Body of pancreas (tissue), 4 donors: ENCODE measurements around the gene SF3B3. TPM values are rescaled to one million over a fixed set of nuclear protein-coding genes. Genes with fewer than 3 reads are reported as not detected.
A peak's percentile ranks its signal among the peaks of the same experiment; 100 is the strongest.

Source experiments
- ATAC-seq: fragments of 150-250 bp; one replicate; pipeline ENCODE4 v1.9.1; 2016
- DNase-seq, 4 donors: peaks; one replicate each; pipeline ENCODE4 v3.0.0-alpha.2; 2019
- H3K27ac ChIP-seq, 4 donors: fragments of 200-600 bp; sonication (generic); 1 replicate in 3 of 4; 2 replicates in 1 of 4; pipeline versions ENCODE4 v1.5.1 to v1.6.1; 2016 to 2019; ENCODE audit warnings: mild to moderate bottlenecking in 1 of 4, mixed read lengths in 1 of 4, moderate library complexity in 1 of 4
- H3K27me3 ChIP-seq, 2 donors: fragments of 200-600 bp; sonication (generic); one replicate each; pipeline ENCODE4 v1.6.0; 2016; ENCODE audit warnings: mild to moderate bottlenecking in 1 of 2
- H3K36me3 ChIP-seq, 2 donors: fragments of 200-600 bp; sonication (generic); replicated peaks in 1 of 2; 2 replicates each; pipeline ENCODE4 v1.5.1; 2016; ENCODE audit warnings: low read depth in 2 of 2; ENCODE audit not compliant: insufficient read depth in 1 of 2
- H3K4me1 ChIP-seq: fragments of 200-600 bp; sonication (generic); one replicate; pipeline ENCODE4 v1.6.0; 2016
- H3K4me3 ChIP-seq, 2 donors: fragments of 200-600 bp; sonication (generic); 1 replicate in 1 of 2; 2 replicates in 1 of 2; pipeline ENCODE4 v1.5.1; 2016 to 2019
- H3K9me3 ChIP-seq, 3 donors: fragments of 200-600 bp; sonication (generic); 1 replicate in 2 of 3; 2 replicates in 1 of 3; pipeline ENCODE4 v1.5.1; 2016
- POLR2A ChIP-seq, 3 donors: fragments of 450-650 bp; IDR thresholded peaks; one replicate each; pipeline ENCODE4 v1.6.1; 2016; ENCODE audit warnings: antibody characterized with exemption in 3 of 3, mild to moderate bottlenecking in 2 of 3
- WGBS, 2 donors: methylation state at CpG; one replicate each; pipeline ENCODE4 v1.1.5; 2017; 5-methylcytosine and 5-hydroxymethylcytosine counted together
- intact Hi-C: fragments of 100-400 bp; cut with DNase I; formaldehyde crosslinking; loops from one replicate; pipeline ENCODE4 v1.15.1; 2023
- total RNA-seq, 2 donors: library from RNA; depleted of rRNA; stranded (reverse); fragments of >200 nt; gene quantifications; one replicate each; pipeline ENCODE4 v1.1.0, GENCODE V29; 2016
- TF ChIP-seq, protein P1 (sequence below), 7 experiments: fragments of 450-650 bp in 4 of 7; fragments of 200-600 bp in 3 of 7; sonication (generic) in 3 of 7; IDR thresholded peaks; one replicate each; pipeline ENCODE4 v1.5.1; 2016 to 2019; ENCODE audit warnings: antibody characterized with exemption in 7 of 7

Gene SF3B3
- total RNA-seq, 2 donors from 2014 or later = 47.5 to 53.4 TPM

DNA sequence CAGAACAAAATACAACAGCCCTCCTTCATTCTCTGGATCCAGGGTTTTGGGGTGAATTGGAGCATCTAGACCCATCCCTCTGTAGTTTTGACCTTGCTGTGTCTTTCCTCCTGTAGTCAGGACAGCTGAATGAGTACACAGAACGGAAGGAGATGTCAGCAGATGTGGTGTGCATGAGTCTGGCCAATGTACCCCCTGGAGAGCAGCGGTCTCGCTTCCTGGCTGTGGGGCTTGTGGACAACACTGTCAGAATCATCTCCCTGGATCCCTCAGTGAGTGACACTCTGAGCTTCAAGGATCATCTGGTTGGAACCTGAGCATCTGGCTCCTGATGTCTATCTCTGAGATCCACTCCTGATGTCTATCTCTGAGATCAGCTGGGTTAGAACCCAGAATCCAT lies 32.4 kb downstream of the SF3B3 start:
- Histone ChIP-seq H3K27ac (no peak overlapping the region), H3K36me3 (peaks cover 8 to 63% of the 10 kb centered on the region in 2 donors), H3K9me3 (no peaks in the 10 kb centered on the region), H3K4me3 (no peak overlapping the region), H3K4me1 (no peaks in the 10 kb centered on the region), H3K27me3 (no peaks in the 10 kb centered on the region)
- DNase-seq (no peak), ATAC-seq (no peak)
- TF ChIP-seq, protein P1, sequence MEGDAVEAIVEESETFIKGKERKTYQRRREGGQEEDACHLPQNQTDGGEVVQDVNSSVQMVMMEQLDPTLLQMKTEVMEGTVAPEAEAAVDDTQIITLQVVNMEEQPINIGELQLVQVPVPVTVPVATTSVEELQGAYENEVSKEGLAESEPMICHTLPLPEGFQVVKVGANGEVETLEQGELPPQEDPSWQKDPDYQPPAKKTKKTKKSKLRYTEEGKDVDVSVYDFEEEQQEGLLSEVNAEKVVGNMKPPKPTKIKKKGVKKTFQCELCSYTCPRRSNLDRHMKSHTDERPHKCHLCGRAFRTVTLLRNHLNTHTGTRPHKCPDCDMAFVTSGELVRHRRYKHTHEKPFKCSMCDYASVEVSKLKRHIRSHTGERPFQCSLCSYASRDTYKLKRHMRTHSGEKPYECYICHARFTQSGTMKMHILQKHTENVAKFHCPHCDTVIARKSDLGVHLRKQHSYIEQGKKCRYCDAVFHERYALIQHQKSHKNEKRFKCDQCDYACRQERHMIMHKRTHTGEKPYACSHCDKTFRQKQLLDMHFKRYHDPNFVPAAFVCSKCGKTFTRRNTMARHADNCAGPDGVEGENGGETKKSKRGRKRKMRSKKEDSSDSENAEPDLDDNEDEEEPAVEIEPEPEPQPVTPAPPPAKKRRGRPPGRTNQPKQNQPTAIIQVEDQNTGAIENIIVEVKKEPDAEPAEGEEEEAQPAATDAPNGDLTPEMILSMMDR (IDR thresholded peaks at IDR 0.05) = no peak
- no peak for TF ChIP-seq POLR2A (IDR thresholded peaks at IDR 0.05)
- WGBS, 2 donors = 79 to 89% methylated on average over 2 to 3 of the region's 3 CpGs
- intact Hi-C loops = no loop called here

DNA sequence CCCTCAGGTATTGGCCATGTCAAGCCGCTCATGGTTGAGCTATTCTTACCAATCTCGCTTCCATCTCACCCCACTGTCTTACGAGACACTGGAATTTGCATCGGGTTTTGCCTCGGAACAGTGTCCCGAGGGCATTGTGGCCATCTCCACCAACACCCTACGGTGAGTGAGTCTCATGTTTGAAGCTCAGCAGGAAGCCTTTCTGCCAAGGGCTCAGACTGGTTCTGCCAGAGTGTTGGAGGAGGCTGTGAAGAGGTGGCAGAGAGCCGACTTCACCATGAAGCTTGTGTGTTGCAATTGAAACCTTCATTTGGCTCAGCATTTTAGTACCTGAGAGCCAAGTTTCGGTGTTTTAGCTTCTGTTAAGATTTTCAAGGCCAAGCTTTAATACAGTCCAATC lies 38.0 kb downstream of the SF3B3 start:
- Histone ChIP-seq H3K36me3 (peaks cover 37 to 78% of the 10 kb centered on the region in 2 donors), H3K9me3 (no peaks in the 10 kb centered on the region), H3K27ac (peak overlapping the region in 2 of 4 donors; percentile 8 to 24), H3K27me3 (no peaks in the 10 kb centered on the region), H3K4me1 (no peaks in the 10 kb centered on the region), H3K4me3 (no peak overlapping the region)
- intact Hi-C loops = no loop called here
- peak; percentile 33 for ATAC-seq
- 80 to 84% methylated on average over 9 of the region's 9 CpGs for WGBS, 2 donors
- peak in 2 of 4 donors; percentile 21 to 37 for DNase-seq
- TF ChIP-seq, protein P1 (IDR thresholded peaks at IDR 0.05) = no peak
- no peak for TF ChIP-seq POLR2A (IDR thresholded peaks at IDR 0.05)

DNA sequence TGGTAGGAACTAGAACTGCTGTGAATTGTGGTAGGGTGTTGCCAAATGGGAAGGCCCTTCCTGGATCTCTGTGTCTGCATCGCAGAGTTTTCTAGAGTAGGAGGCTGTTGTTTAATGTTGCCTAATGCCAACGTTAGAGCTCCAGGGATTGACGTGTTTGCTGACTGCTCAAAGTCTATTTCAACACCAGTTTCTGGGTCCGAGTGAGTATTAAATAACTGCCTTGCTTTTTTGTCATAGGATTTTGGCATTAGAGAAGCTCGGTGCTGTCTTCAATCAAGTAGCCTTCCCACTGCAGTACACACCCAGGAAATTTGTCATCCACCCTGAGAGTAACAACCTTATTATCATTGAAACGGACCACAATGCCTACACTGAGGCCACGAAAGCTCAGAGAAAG lies 40.0 kb downstream of the SF3B3 start:
- TF ChIP-seq, protein P1 (IDR thresholded peaks at IDR 0.05) = no peak
- TF ChIP-seq POLR2A (IDR thresholded peaks at IDR 0.05) = no peak
- no peak overlapping the region for H3K27ac ChIP-seq
- ATAC-seq (no peak), DNase-seq (no peak)
- no peaks in the 10 kb centered on the region for H3K9me3 ChIP-seq
- H3K4me1 ChIP-seq = no peaks in the 10 kb centered on the region
- no peaks in the 10 kb centered on the region for H3K27me3 ChIP-seq
- intact Hi-C loops = no loop called here
- 79 to 80% methylated on average over 7 of the region's 7 CpGs for WGBS, 2 donors
- H3K4me3 ChIP-seq = no peak overlapping the region
- peaks cover 41 to 80% of the 10 kb centered on the region in 2 donors for H3K36me3 ChIP-seq

- Histone ChIP-seq H3K27me3 (no peaks in the 10 kb centered on the region), H3K27ac (no peak overlapping the region), H3K9me3 (no peaks in the 10 kb centered on the region), H3K4me3 (no peak overlapping the region), H3K4me1 (no peaks in the 10 kb centered on the region), H3K36me3 (peaks cover 41 to 79% of the 10 kb centered on the region in 2 donors)
- no peak for TF ChIP-seq POLR2A (IDR thresholded peaks at IDR 0.05)
- TF ChIP-seq, protein P1 (IDR thresholded peaks at IDR 0.05) = no peak
- WGBS, 2 donors = 80 to 81% methylated on average over 4 of the region's 4 CpGs
- intact Hi-C loops = no loop called here
- ATAC-seq (no peak), DNase-seq (no peak)
These were observed 41.4 kb downstream of the SF3B3 start for GRCh38 chr16:70565053-70565452.

- ATAC-seq = no peak
- no peaks in the 10 kb centered on the region for H3K27me3 ChIP-seq
- no peak for TF ChIP-seq POLR2A (IDR thresholded peaks at IDR 0.05)
- TF ChIP-seq, protein P1 (IDR thresholded peaks at IDR 0.05) = no peak
- intact Hi-C loops = no loop called here
- H3K9me3 ChIP-seq = no peaks in the 10 kb centered on the region
- no peak overlapping the region for H3K4me3 ChIP-seq
- no peaks in the 10 kb centered on the region for H3K4me1 ChIP-seq
- H3K36me3 ChIP-seq = peaks cover 35 to 81% of the 10 kb centered on the region in 2 donors
- no peak overlapping the region for H3K27ac ChIP-seq
- DNase-seq = no peak
- 75 to 84% methylated on average over 4 to 5 of the region's 5 CpGs for WGBS, 2 donors
These were observed 45.1 kb downstream of the SF3B3 start for GRCh38 chr16:70568601-70569237.
